ENCODE data around the gene FREY1. TPM values are rescaled to one million over a fixed set of nuclear protein-coding genes. Genes with fewer than 3 reads are reported as not detected.

FREY1 gene
- total RNA-seq, 1 donor from 2014 or later, result not detected

DNA sequence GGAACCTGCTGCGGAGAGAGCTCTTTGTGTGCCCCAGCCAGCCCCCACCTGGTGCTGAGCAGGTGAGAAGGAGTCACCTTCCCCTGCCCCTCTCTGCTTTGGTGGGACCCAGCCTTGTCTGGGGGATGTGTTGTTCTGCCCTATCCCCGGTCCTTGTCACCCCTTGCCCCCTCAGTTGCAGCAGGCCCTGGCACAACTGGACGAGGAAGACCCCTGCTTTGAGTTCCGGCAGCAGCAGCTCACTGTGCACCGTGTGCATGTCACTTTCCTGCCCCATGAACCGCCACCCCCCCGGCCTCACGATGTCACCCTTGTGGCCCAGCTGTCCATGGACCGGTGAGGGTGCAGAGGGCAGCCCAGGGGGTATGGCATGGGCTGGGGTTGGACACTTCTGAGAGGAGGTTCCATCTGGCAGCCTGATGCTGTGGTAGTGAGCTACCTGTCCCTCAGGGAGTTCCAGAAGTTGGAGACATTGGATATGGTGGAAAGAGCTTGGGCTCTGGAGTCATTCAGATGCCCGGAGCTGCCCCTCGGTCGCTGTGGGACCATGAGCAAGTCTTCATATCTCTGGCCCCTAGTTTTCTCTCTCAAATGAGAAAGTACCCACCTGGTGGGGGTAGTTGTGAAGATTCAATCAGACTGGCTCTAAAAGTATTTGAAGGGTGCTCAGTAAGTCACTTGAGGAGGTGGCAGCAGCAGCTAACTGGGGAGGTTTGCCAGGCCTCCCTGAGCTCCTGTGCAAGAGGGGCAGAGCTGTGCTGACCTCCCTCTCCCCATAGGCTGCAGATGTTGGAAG, 19.7 kb upstream of the FREY1 start:
- H3K36me3 Mint-ChIP-seq, result peaks cover 2% of the 10 kb centered on the region
- Histone ChIP-seq H4K20me1 (ENCODE audit: low read depth) (peaks cover 15% of the 10 kb centered on the region), H3K27me3 (peaks cover 10% of the 10 kb centered on the region), H3K79me2 (ENCODE audit: low read depth) (peaks cover 5% of the 10 kb centered on the region), H3K4me1 (peaks cover 3% of the 10 kb centered on the region), H3K9ac (no peak overlapping the region), H3K36me3 (no peaks in the 10 kb centered on the region), H3K27ac (no peak overlapping the region), H3K9me3 (ENCODE audit: low read depth) (no peaks in the 10 kb centered on the region), H3K4me3 (no peak overlapping the region), H3F3A (ENCODE audit: low read depth) (peaks cover 15% of the 10 kb centered on the region), H3K4me2 (no peak overlapping the region), H2AFZ (replicated peaks) (no peak overlapping the region)
- peaks cover 27% of the 10 kb centered on the region for H3K27me3 Mint-ChIP-seq (ENCODE audit: insufficient read depth, low read depth)
- no peak for DNase-seq (ENCODE audit: low spot score)
- H3K27ac Mint-ChIP-seq, result no peak overlapping the region
- no peaks in the 10 kb centered on the region for H3K9me3 Mint-ChIP-seq
- H3K4me1 Mint-ChIP-seq, result peaks cover 10% of the 10 kb centered on the region
- H3K4me3 Mint-ChIP-seq, result no peak overlapping the region
- TF ChIP-seq EZH2 (IDR thresholded peaks at IDR 0.05) (no peak), EZH2phosphoT487 (IDR thresholded peaks at IDR 0.05) (no peak)
- TF ChIP-seq, protein P1, sequence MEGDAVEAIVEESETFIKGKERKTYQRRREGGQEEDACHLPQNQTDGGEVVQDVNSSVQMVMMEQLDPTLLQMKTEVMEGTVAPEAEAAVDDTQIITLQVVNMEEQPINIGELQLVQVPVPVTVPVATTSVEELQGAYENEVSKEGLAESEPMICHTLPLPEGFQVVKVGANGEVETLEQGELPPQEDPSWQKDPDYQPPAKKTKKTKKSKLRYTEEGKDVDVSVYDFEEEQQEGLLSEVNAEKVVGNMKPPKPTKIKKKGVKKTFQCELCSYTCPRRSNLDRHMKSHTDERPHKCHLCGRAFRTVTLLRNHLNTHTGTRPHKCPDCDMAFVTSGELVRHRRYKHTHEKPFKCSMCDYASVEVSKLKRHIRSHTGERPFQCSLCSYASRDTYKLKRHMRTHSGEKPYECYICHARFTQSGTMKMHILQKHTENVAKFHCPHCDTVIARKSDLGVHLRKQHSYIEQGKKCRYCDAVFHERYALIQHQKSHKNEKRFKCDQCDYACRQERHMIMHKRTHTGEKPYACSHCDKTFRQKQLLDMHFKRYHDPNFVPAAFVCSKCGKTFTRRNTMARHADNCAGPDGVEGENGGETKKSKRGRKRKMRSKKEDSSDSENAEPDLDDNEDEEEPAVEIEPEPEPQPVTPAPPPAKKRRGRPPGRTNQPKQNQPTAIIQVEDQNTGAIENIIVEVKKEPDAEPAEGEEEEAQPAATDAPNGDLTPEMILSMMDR (IDR thresholded peaks at IDR 0.05), result no peak

DNA sequence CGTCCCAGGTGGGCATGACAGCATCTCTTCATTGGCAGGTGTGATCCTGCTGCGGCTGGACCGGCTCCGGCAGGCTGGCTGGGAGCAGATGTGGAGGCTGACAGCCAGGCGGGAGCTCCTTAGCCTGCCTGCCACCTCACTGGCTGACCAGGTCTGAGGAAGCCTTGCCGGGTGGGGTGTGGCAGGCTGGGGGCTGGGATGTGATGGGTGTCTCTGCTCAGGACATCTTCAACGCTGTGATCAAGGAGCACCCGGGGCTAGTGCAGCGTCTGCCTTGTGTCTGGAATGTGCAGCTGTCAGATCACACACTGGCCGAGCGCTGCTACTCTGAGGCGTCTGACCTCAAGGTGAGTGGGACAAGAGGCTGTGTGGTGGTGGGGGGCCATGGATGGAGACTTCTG, 18.9 kb upstream of the FREY1 start:
- H3K4me3 Mint-ChIP-seq, result no peak overlapping the region
- no peak overlapping the region for H3K9ac ChIP-seq
- no peak overlapping the region for H2AFZ ChIP-seq (replicated peaks)
- H3K4me1 ChIP-seq, result peaks cover 9% of the 10 kb centered on the region
- no peak overlapping the region for H3K4me3 ChIP-seq
- H3K4me1 Mint-ChIP-seq, result peaks cover 17% of the 10 kb centered on the region
- peaks cover 10% of the 10 kb centered on the region for H3K27me3 ChIP-seq
- H3K79me2 ChIP-seq (ENCODE audit: low read depth), result peaks cover 5% of the 10 kb centered on the region
- H3K36me3 ChIP-seq, result no peaks in the 10 kb centered on the region
- peaks cover 19% of the 10 kb centered on the region for H3F3A ChIP-seq (ENCODE audit: low read depth)
- no peaks in the 10 kb centered on the region for H3K9me3 Mint-ChIP-seq
- H3K36me3 Mint-ChIP-seq, result no peaks in the 10 kb centered on the region
- peaks cover 30% of the 10 kb centered on the region for H3K27me3 Mint-ChIP-seq (ENCODE audit: insufficient read depth, low read depth)
- DNase-seq (ENCODE audit: low spot score), result no peak
- H3K27ac Mint-ChIP-seq, result no peak overlapping the region
- H3K4me2 ChIP-seq, result no peak overlapping the region
- TF ChIP-seq, protein P1 (IDR thresholded peaks at IDR 0.05), result no peak
- TF ChIP-seq EZH2 (IDR thresholded peaks at IDR 0.05) (no peak), EZH2phosphoT487 (IDR thresholded peaks at IDR 0.05) (no peak)
- H4K20me1 ChIP-seq (ENCODE audit: low read depth), result peaks cover 9% of the 10 kb centered on the region
- no peak overlapping the region for H3K27ac ChIP-seq
- H3K9me3 ChIP-seq (ENCODE audit: low read depth), result no peaks in the 10 kb centered on the region

DNA sequence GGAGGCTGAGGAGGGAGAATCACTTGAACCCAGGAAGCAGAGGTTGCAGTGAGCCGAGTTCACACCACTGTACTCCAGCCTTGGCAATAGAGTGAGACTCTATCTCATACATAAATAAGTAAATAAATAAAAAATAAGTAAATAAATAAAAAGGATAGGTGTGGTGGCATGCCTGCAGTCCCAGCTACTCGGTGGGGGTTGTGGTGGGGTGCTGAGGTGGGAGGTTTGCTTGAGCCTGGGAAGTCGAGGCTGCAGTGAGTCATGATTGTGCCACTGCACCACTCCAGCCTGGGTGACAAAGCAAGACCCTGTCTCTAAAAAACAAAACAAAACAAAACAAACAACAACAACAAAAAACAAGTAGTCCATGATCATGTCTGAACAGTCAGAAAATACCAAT, 18.5 kb upstream of the FREY1 start:
- Mint-ChIP-seq H3K4me3 (no peak overlapping the region), H3K27ac (no peak overlapping the region), H3K9me3 (no peaks in the 10 kb centered on the region), H3K36me3 (no peaks in the 10 kb centered on the region), H3K4me1 (peaks cover 21% of the 10 kb centered on the region), H3K27me3 (ENCODE audit: insufficient read depth, low read depth) (peaks cover 33% of the 10 kb centered on the region)
- peaks cover 5% of the 10 kb centered on the region for H3K79me2 ChIP-seq (ENCODE audit: low read depth)
- no peak overlapping the region for H3K4me3 ChIP-seq
- no peak overlapping the region for H2AFZ ChIP-seq (replicated peaks)
- H3K9me3 ChIP-seq (ENCODE audit: low read depth), result no peaks in the 10 kb centered on the region
- H3K27ac ChIP-seq, result no peak overlapping the region
- H3K36me3 ChIP-seq, result no peaks in the 10 kb centered on the region
- peaks cover 14% of the 10 kb centered on the region for H3K4me1 ChIP-seq
- TF ChIP-seq, protein P1 (IDR thresholded peaks at IDR 0.05), result no peak
- no peak for TF ChIP-seq EZH2phosphoT487 (IDR thresholded peaks at IDR 0.05)
- TF ChIP-seq EZH2 (IDR thresholded peaks at IDR 0.05), result no peak
- no peak for DNase-seq (ENCODE audit: low spot score)
- no peak overlapping the region for H3K4me2 ChIP-seq
- H4K20me1 ChIP-seq (ENCODE audit: low read depth), result peaks cover 9% of the 10 kb centered on the region
- H3K9ac ChIP-seq, result no peak overlapping the region
- H3F3A ChIP-seq (ENCODE audit: low read depth), result peaks cover 23% of the 10 kb centered on the region
- peaks cover 10% of the 10 kb centered on the region for H3K27me3 ChIP-seq
